Duodenal mucosa (tissue), 2 donors: ENCODE results near the gene PACS1.

ENCODE experiments used
- H3K27ac ChIP-seq: one replicate; pipeline ENCODE4 v1.7.0; 2013; ENCODE audit warnings: low read depth, low read length
- H3K27me3 ChIP-seq, 2 donors: one replicate each; pipeline ENCODE4 v1.7.0; 2013; ENCODE audit warnings: low read length in 2 of 2, control low read depth in 1 of 2; ENCODE audit not compliant: insufficient read depth in 2 of 2, control insufficient read depth in 1 of 2
- H3K36me3 ChIP-seq, 2 donors: one replicate each; pipeline ENCODE4 v1.7.0; 2013; ENCODE audit warnings: low read length in 2 of 2, control low read depth in 1 of 2; ENCODE audit not compliant: insufficient read depth in 2 of 2, control insufficient read depth in 1 of 2
- H3K4me1 ChIP-seq, 2 donors: one replicate each; pipeline ENCODE4 v1.7.0; 2013; ENCODE audit warnings: low read length in 2 of 2, control low read depth in 1 of 2; ENCODE audit not compliant: insufficient read depth in 2 of 2, control insufficient read depth in 1 of 2
- H3K4me3 ChIP-seq, 2 donors: one replicate each; pipeline ENCODE4 v1.7.0; 2013; ENCODE audit warnings: low read length in 2 of 2, low read depth in 1 of 2
- H3K9ac ChIP-seq, 2 donors: one replicate each; pipeline ENCODE4 v1.7.0; 2013; ENCODE audit warnings: low read length in 2 of 2, low read depth in 1 of 2
- H3K9me3 ChIP-seq, 2 donors: one replicate each; pipeline ENCODE4 v1.7.0; 2013; ENCODE audit warnings: low read length in 2 of 2, control low read depth in 1 of 2; ENCODE audit not compliant: control insufficient read depth in 1 of 2

The PACS1 gene

DNA sequence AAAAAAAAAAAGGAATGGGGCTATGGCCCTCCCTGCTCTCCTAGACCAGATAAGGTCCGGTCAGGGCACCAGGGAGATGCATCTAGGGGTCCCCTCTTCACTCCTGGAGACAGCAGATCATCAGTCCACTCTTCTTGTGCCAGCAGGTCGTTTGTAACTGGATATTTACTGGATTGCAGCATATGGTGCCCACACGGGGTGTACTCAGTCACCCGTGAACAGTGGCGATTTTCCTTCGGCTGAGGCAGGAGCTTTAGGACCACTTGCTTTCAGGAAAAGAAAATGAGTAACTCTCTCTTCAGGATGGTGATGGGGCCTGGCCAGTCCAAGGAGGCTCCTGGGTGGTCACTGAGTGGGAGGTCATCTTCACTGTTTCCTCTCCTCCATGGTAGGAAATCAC lies 160.1 kb downstream of the PACS1 start:
- peaks cover 20 to 45% of the 10 kb centered on the region in 2 donors for H3K36me3 ChIP-seq
- no peak overlapping the region for H3K4me3 ChIP-seq
- H3K27me3 ChIP-seq: no peaks in the 10 kb centered on the region
- no peaks in the 10 kb centered on the region for H3K4me1 ChIP-seq
- no peak overlapping the region for H3K9ac ChIP-seq
- H3K9me3 ChIP-seq: no peaks in the 10 kb centered on the region
- H3K27ac ChIP-seq: no peak overlapping the region

DNA sequence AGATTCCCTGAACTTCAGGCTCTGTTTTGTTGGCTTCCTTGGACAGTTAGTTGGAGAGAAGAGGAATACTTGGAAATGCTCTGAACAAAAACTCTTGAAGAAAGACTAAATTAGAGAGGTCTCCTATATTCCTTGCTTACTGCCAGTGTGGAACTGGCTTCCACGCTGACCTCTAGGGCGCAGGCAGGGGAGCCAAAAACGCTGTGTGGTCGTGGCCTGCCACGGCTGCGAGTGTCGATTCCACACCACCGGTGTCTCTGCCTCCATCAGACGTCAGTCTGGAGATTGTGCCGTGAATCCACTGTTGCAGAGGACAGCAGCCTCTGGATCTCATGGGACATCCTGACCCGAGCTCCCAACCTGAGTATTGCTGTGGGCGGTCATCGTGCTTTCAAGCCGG lies 160.9 kb downstream of the PACS1 start:
- H3K4me1 ChIP-seq: no peaks in the 10 kb centered on the region
- no peak overlapping the region for H3K4me3 ChIP-seq
- H3K9ac ChIP-seq: no peak overlapping the region
- H3K27ac ChIP-seq: no peak overlapping the region
- H3K9me3 ChIP-seq: no peaks in the 10 kb centered on the region
- H3K36me3 ChIP-seq: peaks cover 23 to 52% of the 10 kb centered on the region in 2 donors
- H3K27me3 ChIP-seq: no peaks in the 10 kb centered on the region

DNA sequence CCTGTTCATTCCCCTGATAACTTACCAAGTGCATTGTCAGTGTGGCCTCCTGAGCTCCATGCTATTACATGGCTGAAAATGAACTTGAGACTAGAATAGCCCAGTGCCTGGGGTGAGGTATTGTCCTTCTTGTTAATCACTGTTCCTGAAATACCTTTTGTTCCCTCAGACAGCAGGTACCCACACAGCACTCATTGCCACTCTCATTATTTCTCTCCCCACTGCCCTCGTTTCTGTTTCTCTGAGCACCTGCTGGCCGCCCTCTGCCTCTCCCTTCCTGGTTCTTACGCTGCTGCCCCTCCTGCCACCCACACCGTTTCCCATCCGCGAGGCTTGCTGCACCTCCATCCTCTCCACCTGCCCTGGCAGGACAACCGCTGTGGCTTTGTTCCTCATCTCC lies 161.5 kb downstream of the PACS1 start:
- H3K4me1 ChIP-seq: no peaks in the 10 kb centered on the region
- H3K9ac ChIP-seq: no peak overlapping the region
- H3K27me3 ChIP-seq: no peaks in the 10 kb centered on the region
- H3K36me3 ChIP-seq: peaks cover 27 to 56% of the 10 kb centered on the region in 2 donors
- no peak overlapping the region for H3K27ac ChIP-seq
- H3K4me3 ChIP-seq: no peak overlapping the region
- no peaks in the 10 kb centered on the region for H3K9me3 ChIP-seq

DNA sequence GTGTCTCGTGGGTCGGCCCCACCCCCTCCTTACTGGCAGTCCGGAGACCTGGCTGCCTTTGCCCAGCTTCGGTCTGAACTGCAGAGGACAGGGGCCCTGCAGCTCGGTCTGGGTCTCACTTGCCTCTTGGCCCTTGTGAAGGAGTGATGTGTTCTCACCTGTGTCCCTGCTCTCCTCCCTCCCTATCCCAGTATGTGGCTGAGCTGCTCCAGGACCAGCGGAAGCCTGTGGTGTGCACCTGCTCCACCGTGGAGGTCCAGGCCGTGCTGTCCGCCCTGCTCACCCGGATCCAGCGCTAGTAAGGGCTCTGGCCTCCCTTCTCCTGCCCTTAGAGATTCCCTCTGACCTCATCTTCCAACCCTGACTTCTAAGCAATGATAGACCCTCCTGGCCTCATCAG lies 162.7 kb downstream of the PACS1 start:
- peaks cover 27 to 53% of the 10 kb centered on the region in 2 donors for H3K36me3 ChIP-seq
- no peak overlapping the region for H3K9ac ChIP-seq
- H3K9me3 ChIP-seq: no peaks in the 10 kb centered on the region
- H3K4me3 ChIP-seq: no peak overlapping the region
- no peaks in the 10 kb centered on the region for H3K4me1 ChIP-seq
- no peak overlapping the region for H3K27ac ChIP-seq
- no peaks in the 10 kb centered on the region for H3K27me3 ChIP-seq

DNA sequence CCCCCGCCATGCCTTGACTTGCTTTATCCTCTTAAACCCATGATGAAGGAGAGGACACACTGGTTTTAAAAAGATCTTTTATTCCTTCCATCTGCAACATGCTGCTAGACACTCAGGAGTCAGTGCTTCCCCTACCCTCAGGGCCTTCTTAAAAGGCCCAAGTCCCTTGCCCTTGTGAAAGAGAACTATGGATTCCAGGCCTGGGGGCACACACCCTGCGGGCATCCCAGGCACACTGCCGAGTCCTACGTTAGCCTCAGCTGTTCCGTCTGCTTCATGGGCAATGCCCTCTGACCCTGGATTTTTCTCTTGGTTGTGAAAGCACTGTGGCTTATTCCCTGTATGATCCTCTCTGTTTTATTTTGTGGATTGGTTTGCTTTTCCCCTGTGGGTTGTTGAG lies 163.2 kb downstream of the PACS1 start:
- Histone ChIP-seq H3K9ac (no peak overlapping the region), H3K9me3 (no peaks in the 10 kb centered on the region), H3K27me3 (no peaks in the 10 kb centered on the region), H3K4me1 (no peaks in the 10 kb centered on the region), H3K36me3 (peaks cover 27 to 51% of the 10 kb centered on the region in 2 donors), H3K27ac (no peak overlapping the region), H3K4me3 (no peak overlapping the region)

DNA sequence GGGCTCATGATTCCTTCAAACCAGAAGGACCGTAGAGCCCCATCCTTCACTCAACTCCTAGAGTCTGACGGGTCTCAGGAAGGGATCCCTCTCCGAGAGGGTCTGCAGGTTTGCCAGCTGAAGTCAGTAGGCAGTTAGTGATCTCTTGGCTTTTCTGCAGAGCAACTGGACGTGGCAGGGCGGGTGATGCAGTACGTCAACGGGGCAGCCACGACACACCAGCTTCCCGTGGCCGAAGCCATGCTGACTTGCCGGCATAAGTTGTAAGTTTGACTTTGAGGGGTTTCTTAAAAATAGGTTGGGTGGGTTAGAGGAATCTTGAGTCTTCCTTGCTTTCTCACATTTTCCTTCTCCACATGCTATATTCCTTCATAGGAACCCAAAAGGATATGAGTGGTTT lies 165.1 kb downstream of the PACS1 start:
- Histone ChIP-seq H3K9me3 (no peaks in the 10 kb centered on the region), H3K27me3 (no peaks in the 10 kb centered on the region), H3K4me1 (no peaks in the 10 kb centered on the region), H3K36me3 (peaks cover 25 to 68% of the 10 kb centered on the region in 2 donors), H3K4me3 (no peak overlapping the region), H3K9ac (no peak overlapping the region), H3K27ac (no peak overlapping the region)

DNA sequence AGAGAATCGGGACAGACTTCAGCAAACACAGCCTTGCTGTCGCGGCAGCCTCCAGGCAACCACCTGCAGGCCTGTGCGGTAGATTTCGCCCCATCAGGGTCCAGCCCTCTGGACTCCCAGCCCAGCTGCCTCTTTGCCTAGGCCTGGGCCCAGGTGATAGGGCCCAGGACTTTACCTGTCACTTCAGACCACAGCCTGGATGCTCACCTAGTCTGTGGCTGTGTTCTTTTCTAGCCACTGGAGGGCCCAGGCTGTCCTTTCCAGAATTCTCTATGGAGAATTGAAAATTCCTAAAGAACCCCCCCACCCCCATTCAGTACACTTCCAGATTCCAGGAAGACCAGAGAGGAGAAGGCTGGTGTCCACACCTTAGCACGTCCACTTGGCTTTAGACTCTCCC lies 167.8 kb downstream of the PACS1 start:
- Histone ChIP-seq H3K9me3 (no peaks in the 10 kb centered on the region), H3K36me3 (peaks cover 13 to 74% of the 10 kb centered on the region in 2 donors), H3K27me3 (no peaks in the 10 kb centered on the region), H3K4me3 (no peak overlapping the region), H3K4me1 (no peaks in the 10 kb centered on the region), H3K9ac (no peak overlapping the region), H3K27ac (no peak overlapping the region)

DNA sequence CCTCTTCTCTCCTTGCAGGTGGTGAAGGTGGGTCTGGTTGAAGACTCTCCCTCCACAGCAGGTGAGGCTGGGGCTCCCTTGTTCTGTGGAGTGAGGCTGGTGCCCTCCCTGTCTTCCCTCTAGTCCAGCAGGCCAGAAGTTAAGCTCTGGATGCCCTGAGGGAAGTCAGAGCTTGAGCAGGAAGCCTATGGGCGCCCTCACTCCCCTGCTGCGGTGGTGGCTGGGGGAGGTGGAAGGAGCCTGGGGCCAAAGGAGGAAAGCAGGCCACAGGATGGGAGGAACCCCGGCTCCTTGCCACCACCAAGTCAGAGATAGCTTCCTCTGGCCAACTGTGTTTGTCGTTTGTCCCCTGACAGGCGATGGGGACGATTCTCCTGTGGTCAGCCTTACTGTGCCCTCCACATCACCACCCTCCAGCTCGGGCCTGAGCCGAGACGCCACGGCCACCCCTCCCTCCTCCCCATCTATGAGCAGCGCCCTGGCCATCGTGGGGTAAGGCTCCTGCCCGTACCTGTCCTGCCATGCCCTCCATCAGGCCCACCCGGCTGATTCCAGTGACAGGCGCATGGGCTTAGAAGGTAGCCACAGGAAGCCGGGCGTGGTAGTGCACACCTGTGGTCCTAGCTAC lies 168.8 kb downstream of the PACS1 start:
- H3K27ac ChIP-seq: no peak overlapping the region
- no peak overlapping the region for H3K9ac ChIP-seq
- peaks cover 10 to 66% of the 10 kb centered on the region in 2 donors for H3K36me3 ChIP-seq

DNA sequence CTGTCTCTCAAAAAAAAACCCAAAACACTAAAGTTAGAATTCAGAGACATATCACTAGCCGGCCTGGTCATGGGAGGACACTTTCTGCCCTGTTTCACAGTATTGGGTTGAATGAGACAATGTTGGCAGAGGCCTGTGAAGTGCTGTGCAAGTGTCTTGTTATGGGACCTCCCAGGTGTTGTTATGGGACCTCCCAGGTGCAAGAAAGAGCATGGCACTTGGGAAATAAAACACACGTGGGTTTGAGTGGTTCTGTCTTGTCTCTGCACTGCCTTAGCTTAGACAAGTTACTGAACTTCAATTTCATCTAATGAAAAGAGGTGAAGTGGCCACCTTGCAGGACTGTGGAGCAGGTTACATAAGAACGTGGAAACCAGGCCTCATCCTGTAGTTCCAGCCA lies 169.4 kb downstream of the PACS1 start:
- peaks cover 7 to 63% of the 10 kb centered on the region in 2 donors for H3K36me3 ChIP-seq
- no peak overlapping the region for H3K4me3 ChIP-seq
- no peaks in the 10 kb centered on the region for H3K27me3 ChIP-seq
- H3K9me3 ChIP-seq: no peaks in the 10 kb centered on the region
- no peak overlapping the region for H3K27ac ChIP-seq
- no peak overlapping the region for H3K9ac ChIP-seq
- H3K4me1 ChIP-seq: no peaks in the 10 kb centered on the region

More for the DNA sequence above, 168.8 kb downstream of the PACS1 start:
- Histone ChIP-seq H3K27me3 (no peaks in the 10 kb centered on the region), H3K4me3 (no peak overlapping the region), H3K4me1 (no peaks in the 10 kb centered on the region), H3K9me3 (no peaks in the 10 kb centered on the region)

DNA sequence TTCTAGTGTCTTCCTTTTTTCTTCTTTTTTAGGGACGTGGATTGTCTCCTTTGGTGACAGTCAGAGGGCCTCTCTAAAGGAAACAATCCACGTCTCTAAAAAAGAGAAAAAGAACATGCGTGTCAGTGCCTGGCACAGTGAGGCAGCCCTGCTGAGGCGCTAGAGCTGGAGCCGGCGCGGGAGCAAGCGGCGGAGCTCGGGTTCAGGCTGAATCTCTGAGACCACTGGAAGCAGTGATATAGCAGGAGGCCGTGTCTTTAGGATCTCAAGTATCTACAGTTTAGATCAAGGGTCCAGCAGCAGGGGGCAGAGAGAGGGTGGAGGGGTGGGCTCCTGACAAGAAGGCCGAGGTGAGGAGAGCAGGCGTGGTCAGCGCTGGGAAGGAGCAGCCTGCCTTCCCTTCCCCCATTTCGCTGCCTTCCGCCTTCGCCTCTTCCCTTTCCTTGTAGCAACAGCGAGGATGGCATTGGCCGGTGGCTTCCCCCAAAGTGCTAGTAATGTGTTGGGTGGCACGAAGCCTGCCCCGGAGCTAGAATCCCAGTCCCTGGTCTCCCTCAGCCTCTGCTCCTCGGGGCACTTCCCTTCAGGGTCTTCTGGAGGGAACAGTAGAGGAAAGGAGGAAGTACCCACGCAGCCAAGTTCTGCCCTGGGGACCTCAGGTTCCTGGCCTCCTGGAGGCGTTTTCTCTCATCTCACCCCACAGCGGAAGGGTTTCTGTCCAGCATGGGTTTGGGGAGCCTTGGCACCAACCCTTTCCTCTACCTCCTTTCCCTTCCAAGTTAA lies 170.1 kb downstream of the PACS1 start:
- Histone ChIP-seq H3K9me3 (no peaks in the 10 kb centered on the region), H3K4me1 (no peaks in the 10 kb centered on the region), H3K27me3 (no peaks in the 10 kb centered on the region), H3K9ac (no peak overlapping the region), H3K27ac (no peak overlapping the region), H3K36me3 (peaks cover 7 to 61% of the 10 kb centered on the region in 2 donors), H3K4me3 (no peak overlapping the region)
